22Rv1 (cell line): ENCODE measurements around the gene PCSK6.

ENCODE experiments used
- CTCF ChIP-seq: fragments of 450-650 bp; IDR thresholded peaks from 2 replicates; pipeline ENCODE4 v1.5.1; 2017; ENCODE audit warnings: mild to moderate bottlenecking
- ZFX ChIP-seq: fragments of 450-650 bp; IDR thresholded peaks from 2 replicates; pipeline ENCODE4 v1.6.1; 2017; ENCODE audit warnings: antibody characterized with exemption, borderline replicate concordance

- TF ChIP-seq CTCF: no peak
- no peak for TF ChIP-seq ZFX
These were observed 78.9 kb downstream of the PCSK6 start for GRCh38 chr15:101410612-101411011.
